GM12874 (cell line): ENCODE data around the gene OR10AD1.

Source experiments
- CTCF ChIP-seq: IDR thresholded peaks from 2 replicates; pipeline ENCODE4 v1.5.1; 2011; ENCODE audit warnings: low read depth, mild to moderate bottlenecking, control low read depth, low read length, moderate library complexity; ENCODE audit not compliant: insufficient read depth

Gene OR10AD1

DNA sequence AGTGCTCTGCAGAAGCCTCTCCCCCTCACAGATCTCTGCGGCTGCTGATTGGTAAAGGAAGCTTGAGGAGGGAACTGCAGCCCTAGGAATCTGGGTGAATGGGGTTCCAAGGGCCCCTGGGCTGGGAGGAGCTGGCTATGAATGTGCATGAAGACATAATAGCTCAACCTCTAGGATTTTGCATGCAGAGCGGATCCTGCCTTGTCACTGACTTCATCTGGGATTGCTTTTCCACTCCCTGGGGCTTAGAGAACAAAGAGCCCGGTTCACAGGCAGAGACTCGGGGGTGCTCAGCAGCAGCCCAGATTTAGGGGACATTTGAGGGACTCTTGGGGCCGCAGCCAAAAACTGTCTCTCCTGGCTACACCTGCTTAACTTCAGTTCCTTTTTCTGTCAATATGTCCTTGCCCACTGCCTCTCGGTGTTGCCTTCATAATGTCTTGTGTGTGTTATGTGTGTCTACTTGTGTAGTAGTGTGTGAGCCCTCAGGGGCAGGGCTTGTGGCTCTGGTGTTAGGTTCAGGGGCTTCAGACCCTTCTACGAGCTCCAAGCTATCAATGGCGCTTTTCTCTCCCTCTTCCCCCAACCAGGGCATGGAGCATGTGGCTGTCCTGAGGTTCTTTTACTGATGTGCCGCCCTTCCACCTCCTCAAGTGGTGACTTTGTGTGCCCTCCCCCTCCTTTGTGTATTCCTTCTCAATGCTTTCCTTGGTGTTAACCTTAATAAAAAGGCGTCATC, 17.7 kb downstream of the OR10AD1 start:
- TF ChIP-seq CTCF = no peak

DNA sequence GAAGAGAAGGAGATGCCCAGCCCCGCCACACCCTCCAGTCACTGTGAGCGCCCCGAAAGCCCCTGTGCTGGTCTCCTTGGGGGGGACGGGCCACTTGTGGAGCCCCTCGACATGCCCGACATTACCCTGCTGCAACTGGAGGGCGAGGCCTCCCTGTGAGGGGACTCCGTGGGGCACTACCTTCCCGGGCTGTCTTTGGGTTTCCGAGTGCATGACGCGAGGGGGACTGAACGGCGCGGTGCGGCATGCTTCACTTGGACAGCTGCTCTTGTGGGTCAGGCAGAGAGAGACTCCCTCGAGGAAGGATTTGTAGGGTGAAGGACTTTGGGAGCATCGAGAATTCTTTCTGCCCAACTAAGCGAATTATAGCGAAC, 18.6 kb downstream of the OR10AD1 start:
- no peak for TF ChIP-seq CTCF

DNA sequence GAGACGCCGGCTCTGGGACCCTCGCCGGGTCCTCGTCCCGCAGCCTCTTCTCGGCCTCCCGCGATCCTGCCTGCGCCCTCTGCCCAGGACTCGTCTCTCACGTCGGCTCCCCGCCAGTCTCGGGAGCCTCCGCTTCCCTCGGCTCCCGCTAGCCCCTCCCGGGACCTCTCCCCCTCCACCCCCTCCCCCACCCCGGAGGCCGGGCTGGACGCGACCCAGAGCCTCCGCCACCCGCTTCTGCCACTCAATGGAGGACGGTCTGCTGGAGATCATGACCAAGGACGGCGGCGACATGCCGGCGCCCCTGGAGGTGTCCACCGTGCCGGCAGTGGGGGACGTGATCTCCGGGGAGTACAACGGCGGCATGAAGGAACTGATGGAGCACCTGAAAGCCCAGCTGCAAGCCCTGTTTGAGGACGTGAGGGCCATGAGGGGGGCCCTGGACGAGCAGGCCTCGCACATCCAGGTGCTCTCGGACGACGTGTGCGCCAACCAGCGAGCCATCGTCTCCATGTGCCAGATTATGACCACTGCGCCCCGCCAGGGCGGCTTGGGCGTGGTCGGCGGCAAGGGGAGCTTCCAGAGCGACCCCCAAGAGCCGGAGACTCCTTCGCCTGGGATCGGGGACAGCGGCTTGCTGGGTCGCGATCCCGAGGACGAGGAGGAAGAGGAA, 19.1 kb downstream of the OR10AD1 start:
- TF ChIP-seq CTCF = no peak

DNA sequence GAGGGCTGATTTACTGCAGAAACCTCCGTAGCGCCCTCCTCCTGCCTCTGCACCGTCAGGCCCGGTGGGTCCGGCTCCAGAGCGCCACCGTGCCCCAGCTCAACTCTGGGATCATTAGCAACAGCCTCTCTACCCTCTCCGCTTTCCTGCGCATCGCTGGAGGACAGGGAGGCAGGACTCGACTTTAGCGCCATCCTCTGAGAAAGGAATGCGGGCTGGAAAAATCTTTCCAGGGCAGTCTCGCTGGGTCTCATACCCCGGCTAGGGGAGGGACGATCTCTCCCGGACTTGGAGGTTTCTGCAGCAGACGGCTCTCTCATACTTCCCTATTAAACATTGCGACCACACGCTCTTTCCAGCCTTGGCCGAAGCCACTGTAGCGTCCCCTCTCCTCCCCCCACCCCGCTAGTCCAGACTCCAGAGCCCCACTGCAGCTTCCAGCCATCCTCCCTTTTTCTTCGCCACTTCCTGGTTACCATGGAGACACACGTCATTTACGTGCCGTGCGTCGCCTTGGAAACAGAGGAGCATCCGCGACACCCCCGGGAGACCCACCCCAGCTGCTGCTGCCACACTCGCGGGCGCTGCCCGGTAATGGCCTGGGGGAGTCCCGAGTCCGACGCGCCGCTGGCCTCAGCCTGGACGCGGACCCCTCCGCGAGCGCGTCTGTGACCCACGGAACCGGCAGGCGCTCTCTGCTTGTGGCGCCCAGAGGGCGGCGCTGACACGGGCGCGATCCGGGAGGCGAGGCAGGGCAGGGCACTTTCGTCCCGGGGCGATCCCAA, 19.8 kb downstream of the OR10AD1 start, which contains the start of gene CCDC184:
Gene CCDC184, plus strand, starts transcription at position 554 of the 785 bp plus-strand sequence. CDS start 479 bp downstream, outside the sequence.
- peak; percentile 64 for TF ChIP-seq CTCF

GRCh38 chr12:48182631-48183030, 20.5 kb downstream of the OR10AD1 start:
- TF ChIP-seq CTCF = no peak

DNA sequence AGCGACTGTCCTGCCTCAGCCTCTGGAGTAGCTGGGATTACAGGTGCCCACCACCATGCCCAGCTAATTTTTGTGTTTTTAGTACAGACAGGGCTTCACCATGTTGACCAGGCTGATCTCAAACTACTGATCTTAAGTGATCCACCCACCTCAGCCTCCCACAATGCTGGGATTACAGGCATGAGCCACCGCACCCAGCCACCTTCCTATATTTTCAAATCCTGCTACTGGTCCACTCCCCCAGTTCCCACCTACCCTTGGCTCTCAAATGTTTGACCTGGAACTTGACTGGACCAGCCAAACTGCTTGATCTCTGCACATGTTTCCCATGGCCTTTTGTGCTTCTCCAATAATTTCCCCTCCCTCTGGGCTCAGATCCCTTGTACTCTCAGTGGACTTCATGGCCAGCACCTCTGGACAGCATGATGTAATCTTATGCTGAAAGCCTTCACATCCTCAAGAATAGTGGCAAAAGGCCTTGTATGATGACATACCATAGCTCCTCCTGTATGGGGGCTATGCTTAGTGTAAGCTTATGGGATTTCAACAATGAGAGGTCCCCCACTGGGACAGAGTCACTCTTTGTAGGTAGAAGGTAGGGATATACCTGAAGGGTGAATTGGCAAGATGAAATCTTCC, 22.1 kb downstream of the OR10AD1 start:
- TF ChIP-seq CTCF = no peak

- no peak for TF ChIP-seq CTCF
Measured at GRCh38 chr12:48180424-48180823, 22.7 kb downstream of the OR10AD1 start.
